Progenitor cell of endocrine pancreas (in vitro differentiated cells): ENCODE results near the gene HUWE1. TPM values are rescaled to one million over a fixed set of nuclear protein-coding genes. Genes with fewer than 3 reads are reported as not detected.

Experiments used
- DNase-seq: peaks from one replicate; pipeline ENCODE4 v3.0.0; 2021; ENCODE audit warnings: low spot score; ENCODE audit not compliant: unreplicated experiment
- H3K27ac Mint-ChIP-seq: 2 replicates; pipeline ENCODE4 v1.8.0; 2021; ENCODE audit warnings: mild to moderate bottlenecking, moderate library complexity, mixed read lengths
- H3K27me3 Mint-ChIP-seq: 2 replicates; pipeline ENCODE4 v1.8.0; 2021; ENCODE audit warnings: mixed read lengths
- H3K36me3 Mint-ChIP-seq: 2 replicates; pipeline ENCODE4 v1.8.0; 2022; ENCODE audit warnings: mixed read lengths; ENCODE audit not compliant: insufficient read depth
- H3K4me1 Mint-ChIP-seq: 2 replicates; pipeline ENCODE4 v1.8.0; 2021; ENCODE audit warnings: low read depth, mixed read lengths
- H3K4me3 Mint-ChIP-seq: 2 replicates; pipeline ENCODE4 v1.8.0; 2021; ENCODE audit warnings: low read depth, mild to moderate bottlenecking, moderate library complexity, mixed read lengths
- H3K9me3 Mint-ChIP-seq: 2 replicates; pipeline ENCODE4 v1.8.0; 2021; ENCODE audit warnings: low read depth, mixed read lengths
- microRNA-seq: library from miRNA; unstranded; fragments of <30 nt; microRNA quantifications from one replicate; pipeline ENCODE4 v1.1.0, GENCODE V29; 2020; ENCODE audit warnings: borderline number of aligned reads; ENCODE audit not compliant: unreplicated experiment
- total RNA-seq: library from RNA; stranded (reverse); gene quantifications from 2 replicates; pipeline ENCODE4 v1.2.1, GENCODE V29; 2021
- TF ChIP-seq, protein P1 (sequence below): fragments of 200-600 bp; sonication (generic); IDR thresholded peaks from one replicate; pipeline ENCODE4 v1.5.0; 2021; ENCODE audit warnings: antibody characterized with exemption, mild to moderate bottlenecking; ENCODE audit not compliant: unreplicated experiment

Gene HUWE1
- total RNA-seq, 1 donor from 2014 or later = 298 TPM

DNA sequence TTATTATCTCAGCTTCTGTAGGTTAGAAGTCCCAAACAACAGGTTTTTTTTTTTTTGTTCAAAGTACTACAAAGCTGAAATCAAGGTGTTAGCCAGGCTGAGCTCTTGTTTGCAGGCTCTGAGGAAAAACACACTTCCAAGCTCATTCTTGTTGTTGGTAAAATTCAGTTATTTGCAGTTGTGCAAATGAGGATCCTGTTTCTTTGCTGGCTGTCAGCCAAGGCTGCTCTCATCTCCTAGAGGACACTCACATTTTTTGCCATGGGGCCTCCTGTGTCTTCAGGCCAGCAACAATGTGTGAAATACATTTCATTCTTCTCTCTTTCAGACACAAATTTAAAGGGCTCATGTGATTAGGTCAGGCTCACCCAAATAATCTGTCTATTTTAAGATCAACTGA, 192.1 kb downstream of the HUWE1 start:
- no peaks in the 10 kb centered on the region for H3K4me1 Mint-ChIP-seq
- H3K4me3 Mint-ChIP-seq = no peak overlapping the region
- H3K9me3 Mint-ChIP-seq = no peaks in the 10 kb centered on the region
- no peak overlapping the region for H3K27ac Mint-ChIP-seq
- no peak for DNase-seq
- H3K27me3 Mint-ChIP-seq = no peaks in the 10 kb centered on the region
- TF ChIP-seq, protein P1, sequence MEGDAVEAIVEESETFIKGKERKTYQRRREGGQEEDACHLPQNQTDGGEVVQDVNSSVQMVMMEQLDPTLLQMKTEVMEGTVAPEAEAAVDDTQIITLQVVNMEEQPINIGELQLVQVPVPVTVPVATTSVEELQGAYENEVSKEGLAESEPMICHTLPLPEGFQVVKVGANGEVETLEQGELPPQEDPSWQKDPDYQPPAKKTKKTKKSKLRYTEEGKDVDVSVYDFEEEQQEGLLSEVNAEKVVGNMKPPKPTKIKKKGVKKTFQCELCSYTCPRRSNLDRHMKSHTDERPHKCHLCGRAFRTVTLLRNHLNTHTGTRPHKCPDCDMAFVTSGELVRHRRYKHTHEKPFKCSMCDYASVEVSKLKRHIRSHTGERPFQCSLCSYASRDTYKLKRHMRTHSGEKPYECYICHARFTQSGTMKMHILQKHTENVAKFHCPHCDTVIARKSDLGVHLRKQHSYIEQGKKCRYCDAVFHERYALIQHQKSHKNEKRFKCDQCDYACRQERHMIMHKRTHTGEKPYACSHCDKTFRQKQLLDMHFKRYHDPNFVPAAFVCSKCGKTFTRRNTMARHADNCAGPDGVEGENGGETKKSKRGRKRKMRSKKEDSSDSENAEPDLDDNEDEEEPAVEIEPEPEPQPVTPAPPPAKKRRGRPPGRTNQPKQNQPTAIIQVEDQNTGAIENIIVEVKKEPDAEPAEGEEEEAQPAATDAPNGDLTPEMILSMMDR = no peak
- H3K36me3 Mint-ChIP-seq = no peaks in the 10 kb centered on the region

DNA sequence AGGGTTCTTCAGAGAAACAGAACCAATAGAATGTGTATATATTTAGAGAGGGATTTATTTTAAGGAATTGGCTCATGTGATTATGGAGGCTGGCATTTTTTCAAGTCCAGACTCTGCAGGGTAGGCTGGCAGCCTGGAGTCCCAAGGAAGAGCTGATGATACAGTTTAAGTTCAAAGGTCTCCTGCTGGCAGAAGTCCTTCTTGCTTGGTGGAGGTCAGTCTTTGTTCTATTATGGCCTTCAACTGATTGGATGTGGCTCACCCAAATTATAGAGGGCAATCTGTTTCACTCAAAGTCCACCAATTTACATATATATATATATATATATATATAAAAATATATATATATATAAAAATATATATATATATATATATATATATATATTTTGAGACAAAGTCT, 200.2 kb downstream of the HUWE1 start:
- TF ChIP-seq, protein P1 = no peak
- Mint-ChIP-seq H3K27me3 (peaks cover 1% of the 10 kb centered on the region), H3K4me3 (no peak overlapping the region), H3K36me3 (no peaks in the 10 kb centered on the region), H3K27ac (no peak overlapping the region), H3K9me3 (no peaks in the 10 kb centered on the region), H3K4me1 (no peaks in the 10 kb centered on the region)
- no peak for DNase-seq

DNA sequence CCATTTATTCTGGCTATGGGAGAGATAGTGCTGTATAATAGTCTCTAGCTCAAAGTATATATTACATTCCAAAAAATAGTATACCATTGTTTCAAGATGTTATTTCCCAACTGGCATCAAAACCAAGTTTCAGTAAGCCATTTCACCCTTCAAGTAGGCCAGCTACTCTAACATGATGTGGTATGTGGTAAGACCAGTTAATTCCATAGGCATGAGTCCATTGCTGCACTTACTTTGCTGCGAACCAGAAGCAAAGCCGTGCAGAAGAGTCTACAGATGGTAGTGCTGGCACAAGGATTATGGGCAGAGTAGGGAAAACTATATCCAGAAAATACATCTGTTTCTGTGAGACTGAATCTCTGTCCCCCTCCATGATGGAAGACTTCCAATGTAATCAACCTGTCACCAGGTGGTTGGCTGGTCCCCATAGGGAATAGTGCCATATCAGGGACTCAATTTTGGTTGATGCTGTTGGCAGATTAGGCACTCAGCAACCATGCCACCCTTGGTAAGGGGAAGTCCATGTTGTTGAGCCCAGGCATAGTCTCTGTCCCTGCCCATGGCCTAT, 202.6 kb downstream of the HUWE1 start:
- DNase-seq = no peak
- H3K36me3 Mint-ChIP-seq = no peaks in the 10 kb centered on the region
- H3K4me1 Mint-ChIP-seq = no peaks in the 10 kb centered on the region
- H3K9me3 Mint-ChIP-seq = no peaks in the 10 kb centered on the region
- no peak overlapping the region for H3K27ac Mint-ChIP-seq
- no peak overlapping the region for H3K4me3 Mint-ChIP-seq
- TF ChIP-seq, protein P1 = no peak
- H3K27me3 Mint-ChIP-seq = peaks cover 3% of the 10 kb centered on the region

DNA sequence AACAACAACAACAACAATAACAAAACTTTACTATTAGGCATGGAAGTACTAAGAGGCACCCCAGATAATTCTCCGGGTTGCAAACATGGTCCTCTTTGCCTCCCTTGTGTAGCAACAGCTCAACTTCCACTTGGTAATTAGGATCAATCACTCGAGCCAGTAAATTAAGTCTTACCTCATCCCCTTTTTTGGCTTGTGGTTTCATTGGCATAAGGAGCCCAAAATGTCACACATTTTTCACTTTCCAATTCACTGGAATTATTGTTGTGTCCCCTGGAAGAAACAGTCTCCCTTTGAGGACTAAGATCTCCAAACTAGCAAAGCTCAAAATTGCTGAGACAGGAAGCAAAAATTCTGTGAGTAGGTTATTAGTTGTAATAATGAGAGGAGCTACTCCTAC, 203.1 kb downstream of the HUWE1 start:
- DNase-seq = no peak
- no peaks in the 10 kb centered on the region for H3K36me3 Mint-ChIP-seq
- H3K9me3 Mint-ChIP-seq = peaks cover 2% of the 10 kb centered on the region
- H3K4me1 Mint-ChIP-seq = no peaks in the 10 kb centered on the region
- peaks cover 3% of the 10 kb centered on the region for H3K27me3 Mint-ChIP-seq
- no peak overlapping the region for H3K27ac Mint-ChIP-seq
- H3K4me3 Mint-ChIP-seq = no peak overlapping the region
- TF ChIP-seq, protein P1 = no peak

Small RNA genes lying within 50 kb of the gene (microRNA-seq; reads per million reads assigned to microRNA genes)
- gene MIR98 (50.7 reads per million, percentile 45 among the genes with 10 or more reads in this experiment), gene MIRLET7F2 (37.6 reads per million, percentile 41 among the genes with 10 or more reads in this experiment)
